Measurements from ENCODE around the gene ARHGAP26. TPM values are rescaled to one million over a fixed set of nuclear protein-coding genes. Genes with fewer than 3 reads are reported as not detected.

The ARHGAP26 gene
- polyA plus RNA-seq, 3 donors: 26.5 to 56.8 (median 28.7) TPM

DNA sequence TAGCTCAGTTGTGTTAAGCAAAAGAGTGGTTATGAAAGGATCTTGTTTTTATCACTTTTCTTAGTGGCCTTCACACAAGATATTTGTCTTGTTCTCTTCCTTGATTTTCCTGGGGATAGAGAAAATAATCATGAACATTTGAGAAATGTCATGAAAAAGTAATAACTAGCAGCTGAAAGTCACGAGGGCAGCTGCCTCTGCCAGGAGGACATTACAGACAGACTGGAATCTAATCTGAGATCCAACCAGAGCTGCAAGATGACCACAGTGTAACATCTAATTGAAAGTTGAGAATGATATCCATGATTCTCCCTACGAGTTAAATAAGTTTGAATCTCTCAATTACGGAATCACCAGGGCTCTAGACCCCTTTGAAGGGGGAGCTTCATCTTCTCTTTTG, 274.9 kb downstream of the ARHGAP26 start:
- Mint-ChIP-seq H3K4me3 (no peak overlapping the region), H3K4me1 (peaks cover 5% of the 10 kb centered on the region), H3K27me3 (ENCODE audit: low read depth in 3 of 3) (no peaks in the 10 kb centered on the region), H3K9me3 (no peaks in the 10 kb centered on the region), H3K36me3 (peaks cover 74 to 87% of the 10 kb centered on the region in 2 donors), H3K27ac (peak overlapping the region in 2 of 7 donors; percentile 7 to 9)
- Histone ChIP-seq H3K27me3 (ENCODE audit: control insufficient read depth in 2 of 2, insufficient read depth in 2 of 2, low read length in 2 of 2) (no peaks in the 10 kb centered on the region), H3K4me2 (replicated peaks; ENCODE audit: extremely low read depth, low read length, poor library complexity, severe bottlenecking) (no peak overlapping the region), H3K36me3 (replicated peaks in 1 of 2; ENCODE audit: control insufficient read depth in 1 of 2, insufficient read depth in 2 of 2, low read length in 2 of 2) (peaks cover 72 to 91% of the 10 kb centered on the region in 2 donors), H4K20me1 (ENCODE audit: insufficient read depth, low read length) (peaks cover 33% of the 10 kb centered on the region), H3K9me3 (replicated peaks in 1 of 2; ENCODE audit: control insufficient read depth in 1 of 2, insufficient read depth in 1 of 2, low read length in 2 of 2) (no peaks in the 10 kb centered on the region), H3K4me3 (replicated peaks in 1 of 3; ENCODE audit: low read depth in 2 of 3, low read length in 3 of 3) (no peak overlapping the region), H2AFZ (ENCODE audit: insufficient read depth, low read depth, low read length, poor library complexity, severe bottlenecking) (no peak overlapping the region), H3K27ac (ENCODE audit: low read depth in 1 of 2, low read length in 2 of 2) (no peak overlapping the region), H3K9ac (ENCODE audit: insufficient read depth, low read length, poor library complexity, severe bottlenecking) (no peak overlapping the region), H3K79me2 (ENCODE audit: insufficient read depth, low read length) (no peaks in the 10 kb centered on the region), H3K4me1 (ENCODE audit: control insufficient read depth in 1 of 2, insufficient read depth in 2 of 2, low read length in 2 of 2) (no peaks in the 10 kb centered on the region)
- TF ChIP-seq, protein P1, sequence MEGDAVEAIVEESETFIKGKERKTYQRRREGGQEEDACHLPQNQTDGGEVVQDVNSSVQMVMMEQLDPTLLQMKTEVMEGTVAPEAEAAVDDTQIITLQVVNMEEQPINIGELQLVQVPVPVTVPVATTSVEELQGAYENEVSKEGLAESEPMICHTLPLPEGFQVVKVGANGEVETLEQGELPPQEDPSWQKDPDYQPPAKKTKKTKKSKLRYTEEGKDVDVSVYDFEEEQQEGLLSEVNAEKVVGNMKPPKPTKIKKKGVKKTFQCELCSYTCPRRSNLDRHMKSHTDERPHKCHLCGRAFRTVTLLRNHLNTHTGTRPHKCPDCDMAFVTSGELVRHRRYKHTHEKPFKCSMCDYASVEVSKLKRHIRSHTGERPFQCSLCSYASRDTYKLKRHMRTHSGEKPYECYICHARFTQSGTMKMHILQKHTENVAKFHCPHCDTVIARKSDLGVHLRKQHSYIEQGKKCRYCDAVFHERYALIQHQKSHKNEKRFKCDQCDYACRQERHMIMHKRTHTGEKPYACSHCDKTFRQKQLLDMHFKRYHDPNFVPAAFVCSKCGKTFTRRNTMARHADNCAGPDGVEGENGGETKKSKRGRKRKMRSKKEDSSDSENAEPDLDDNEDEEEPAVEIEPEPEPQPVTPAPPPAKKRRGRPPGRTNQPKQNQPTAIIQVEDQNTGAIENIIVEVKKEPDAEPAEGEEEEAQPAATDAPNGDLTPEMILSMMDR (IDR thresholded peaks at IDR 0.05): no peak
- no peak for DNase-seq
- intact Hi-C loops (cut with micrococcal nuclease): no loop called here
- WGBS (ENCODE audit: insufficient coverage): 100% methylated on average over 1 of the region's 3 CpGs

DNA sequence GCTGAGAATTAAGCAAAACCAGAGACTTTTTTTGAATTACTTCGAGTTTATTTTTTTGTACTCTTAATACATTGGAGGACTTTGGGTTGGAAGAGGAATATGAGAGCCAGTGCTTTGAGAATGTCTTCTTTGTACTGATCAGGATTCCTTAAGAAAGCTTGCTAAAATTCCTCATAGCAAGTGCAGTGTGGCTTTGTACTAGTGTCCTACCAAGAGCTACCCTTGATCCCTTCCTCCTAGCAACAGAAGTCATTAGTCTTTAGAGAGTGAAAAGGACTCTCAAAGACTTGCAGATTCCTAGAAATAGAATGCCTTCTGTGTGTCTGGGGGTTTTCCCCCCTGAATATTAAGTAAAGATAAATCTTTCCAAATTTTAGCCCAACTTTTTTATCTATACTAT, 276.1 kb downstream of the ARHGAP26 start:
- H3K79me2 ChIP-seq (ENCODE audit: insufficient read depth, low read length): no peaks in the 10 kb centered on the region
- TF ChIP-seq, protein P1 (IDR thresholded peaks at IDR 0.05): no peak
- Mint-ChIP-seq H3K9me3 (no peaks in the 10 kb centered on the region), H3K36me3 (peaks cover 71 to 85% of the 10 kb centered on the region in 2 donors), H3K27ac (peak overlapping the region in 1 of 7 donors; percentile 8), H3K4me3 (no peak overlapping the region), H3K4me1 (peaks cover 12% of the 10 kb centered on the region), H3K27me3 (ENCODE audit: low read depth in 3 of 3) (no peaks in the 10 kb centered on the region)
- H3K9ac ChIP-seq (ENCODE audit: insufficient read depth, low read length, poor library complexity, severe bottlenecking): no peak overlapping the region
- WGBS (ENCODE audit: insufficient coverage): no CpG with 5 or more reads among the region's 1 CpG
- no peak overlapping the region for H3K4me3 ChIP-seq (replicated peaks in 1 of 3; ENCODE audit: low read depth in 2 of 3, low read length in 3 of 3)
- no peaks in the 10 kb centered on the region for H3K9me3 ChIP-seq (replicated peaks in 1 of 2; ENCODE audit: control insufficient read depth in 1 of 2, insufficient read depth in 1 of 2, low read length in 2 of 2)
- peaks cover 26% of the 10 kb centered on the region for H4K20me1 ChIP-seq (ENCODE audit: insufficient read depth, low read length)
- no peak overlapping the region for H3K4me2 ChIP-seq (replicated peaks; ENCODE audit: extremely low read depth, low read length, poor library complexity, severe bottlenecking)
- H3K36me3 ChIP-seq (replicated peaks in 1 of 2; ENCODE audit: control insufficient read depth in 1 of 2, insufficient read depth in 2 of 2, low read length in 2 of 2): peaks cover 64 to 91% of the 10 kb centered on the region in 2 donors
- peaks cover 8% of the 10 kb centered on the region in 2 donors for H3K4me1 ChIP-seq (ENCODE audit: control insufficient read depth in 1 of 2, insufficient read depth in 2 of 2, low read length in 2 of 2)
- no peak overlapping the region for H3K27ac ChIP-seq (ENCODE audit: low read depth in 1 of 2, low read length in 2 of 2)
- DNase-seq: no peak
- H3K27me3 ChIP-seq (ENCODE audit: control insufficient read depth in 2 of 2, insufficient read depth in 2 of 2, low read length in 2 of 2): no peaks in the 10 kb centered on the region
- no peak overlapping the region for H2AFZ ChIP-seq (ENCODE audit: insufficient read depth, low read depth, low read length, poor library complexity, severe bottlenecking)
- intact Hi-C loops (cut with micrococcal nuclease): no loop called here
